ENCODE results near the gene SUSD4. TPM values are rescaled to one million over a fixed set of nuclear protein-coding genes. Genes with fewer than 3 reads are reported as not detected.

The SUSD4 gene
- total RNA-seq, 1 experiment from 2014 or later: 2.3 TPM

- H3K27ac Mint-ChIP-seq (ENCODE audit: low read depth, unreplicated experiment): no peak overlapping the region
- H3K36me3 Mint-ChIP-seq (ENCODE audit: insufficient read depth, unreplicated experiment): no peaks in the 10 kb centered on the region
- no TSS peak for BruUV-seq (replicated peaks)
- peaks cover 6% of the 10 kb centered on the region for H3K4me1 Mint-ChIP-seq (ENCODE audit: insufficient read depth, unreplicated experiment)
- H3K9me3 Mint-ChIP-seq (ENCODE audit: unreplicated experiment): no peaks in the 10 kb centered on the region
- no peak for DNase-seq (ENCODE audit: unreplicated experiment)
- ChIA-PET POLR2A (interaction anchor here (0.6 kb wide), 1 partner anchor 158 kb away, joined by 4 read pairs; no protein-coding TSS in a partner anchor), CTCF (interaction anchor here (1.0 to 1.8 kb wide), 4 partner anchors 9 to 283 kb away, joined by 3 to 6 read pairs (median 4); no protein-coding TSS in a partner anchor)
- H3K4me3 Mint-ChIP-seq (ENCODE audit: unreplicated experiment): no peak overlapping the region
- no peaks in the 10 kb centered on the region for H3K27me3 Mint-ChIP-seq (ENCODE audit: insufficient read depth, unreplicated experiment)
- no peak for TF ChIP-seq CTCF (IDR thresholded peaks at IDR 0.05; ENCODE audit: unreplicated experiment)
- intact Hi-C loops (cut with micrococcal nuclease): no loop called here
Measured at GRCh38 chr1:223346311-223346710, 17.7 kb downstream of the SUSD4 start.

GRCh38 chr1:223345720-223346119 lies 18.3 kb downstream of the SUSD4 start:
- no TSS peak for BruUV-seq (replicated peaks)
- DNase-seq (ENCODE audit: unreplicated experiment): no peak
- Mint-ChIP-seq H3K4me3 (ENCODE audit: unreplicated experiment) (no peak overlapping the region), H3K9me3 (ENCODE audit: unreplicated experiment) (no peaks in the 10 kb centered on the region), H3K27ac (ENCODE audit: low read depth, unreplicated experiment) (no peak overlapping the region), H3K36me3 (ENCODE audit: insufficient read depth, unreplicated experiment) (no peaks in the 10 kb centered on the region), H3K4me1 (ENCODE audit: insufficient read depth, unreplicated experiment) (peaks cover 6% of the 10 kb centered on the region), H3K27me3 (ENCODE audit: insufficient read depth, unreplicated experiment) (no peaks in the 10 kb centered on the region)
- ChIA-PET CTCF (interaction anchor here (0.7 kb wide), 1 partner anchor 496 kb away, joined by 5 read pairs; no protein-coding TSS in a partner anchor), POLR2A (no interaction called here)
- intact Hi-C loops (cut with micrococcal nuclease): no loop called here
- no peak for TF ChIP-seq CTCF (IDR thresholded peaks at IDR 0.05; ENCODE audit: unreplicated experiment)

GRCh38 chr1:223344491-223344890 lies 19.5 kb downstream of the SUSD4 start:
- H3K27me3 Mint-ChIP-seq (ENCODE audit: insufficient read depth, unreplicated experiment): no peaks in the 10 kb centered on the region
- DNase-seq (ENCODE audit: unreplicated experiment): no peak
- H3K4me1 Mint-ChIP-seq (ENCODE audit: insufficient read depth, unreplicated experiment): peaks cover 6% of the 10 kb centered on the region
- no peak for TF ChIP-seq CTCF (IDR thresholded peaks at IDR 0.05; ENCODE audit: unreplicated experiment)
- no TSS peak for BruUV-seq (replicated peaks)
- intact Hi-C loops (cut with micrococcal nuclease): no loop called here
- no peak overlapping the region for H3K4me3 Mint-ChIP-seq (ENCODE audit: unreplicated experiment)
- POLR2A ChIA-PET: interaction anchor here (1.5 kb wide), 1 partner anchor 17 kb away, joined by 4 read pairs; no protein-coding TSS in a partner anchor
- H3K9me3 Mint-ChIP-seq (ENCODE audit: unreplicated experiment): no peaks in the 10 kb centered on the region
- no peaks in the 10 kb centered on the region for H3K36me3 Mint-ChIP-seq (ENCODE audit: insufficient read depth, unreplicated experiment)
- CTCF ChIA-PET: interaction anchor here (0.8 to 2.1 kb wide), 4 partner anchors 13 to 211 kb away, joined by 3 to 19 read pairs (median 6); no protein-coding TSS in a partner anchor
- no peak overlapping the region for H3K27ac Mint-ChIP-seq (ENCODE audit: low read depth, unreplicated experiment)

GRCh38 chr1:223343692-223344091 lies 20.3 kb downstream of the SUSD4 start:
- Mint-ChIP-seq H3K9me3 (ENCODE audit: unreplicated experiment) (no peaks in the 10 kb centered on the region), H3K4me3 (ENCODE audit: unreplicated experiment) (no peak overlapping the region), H3K27ac (ENCODE audit: low read depth, unreplicated experiment) (no peak overlapping the region), H3K27me3 (ENCODE audit: insufficient read depth, unreplicated experiment) (no peaks in the 10 kb centered on the region), H3K36me3 (ENCODE audit: insufficient read depth, unreplicated experiment) (no peaks in the 10 kb centered on the region), H3K4me1 (ENCODE audit: insufficient read depth, unreplicated experiment) (peaks cover 6% of the 10 kb centered on the region)
- intact Hi-C loops (cut with micrococcal nuclease): no loop called here
- no peak for TF ChIP-seq CTCF (IDR thresholded peaks at IDR 0.05; ENCODE audit: unreplicated experiment)
- ChIA-PET POLR2A (interaction anchor here (1.2 to 1.5 kb wide), 3 partner anchors 9 to 16 kb away, joined by 3 to 4 read pairs (median 4); no protein-coding TSS in a partner anchor), CTCF (interaction anchor here (0.5 to 2.1 kb wide), 4 partner anchors 13 to 352 kb away, joined by 3 to 19 read pairs (median 6); no protein-coding TSS in a partner anchor)
- no TSS peak for BruUV-seq (replicated peaks)
- DNase-seq (ENCODE audit: unreplicated experiment): no peak
